Adipocyte (in vitro differentiated cells): ENCODE data around the gene PRAC2.

ENCODE experiments used
- DNase-seq: peaks from one replicate; pipeline ENCODE4 v3.0.0-alpha.2; 2015; ENCODE audit warnings: low read depth
- H3K27me3 ChIP-seq: replicated peaks from 2 replicates; pipeline ENCODE4 v1.7.0; 2013; ENCODE audit warnings: mild to moderate bottlenecking, low read length, moderate library complexity; ENCODE audit not compliant: control insufficient read depth, insufficient read depth
- H3K36me3 ChIP-seq: 2 replicates; pipeline ENCODE4 v1.7.0; 2013; ENCODE audit warnings: low read length, mild to moderate bottlenecking, moderate library complexity; ENCODE audit not compliant: control insufficient read depth, insufficient read depth, severe bottlenecking
- H3K4me1 ChIP-seq: 2 replicates; pipeline ENCODE4 v1.7.0; 2013; ENCODE audit warnings: mild to moderate bottlenecking, low read length, moderate library complexity; ENCODE audit not compliant: control insufficient read depth, insufficient read depth
- H3K4me3 ChIP-seq: 2 replicates; pipeline ENCODE4 v1.7.0; 2013; ENCODE audit warnings: mild to moderate bottlenecking, low read length, moderate library complexity
- H3K9ac ChIP-seq: 2 replicates; pipeline ENCODE4 v1.7.0; 2013; ENCODE audit warnings: mild to moderate bottlenecking, low read length, moderate library complexity
- H3K9me3 ChIP-seq: 2 replicates; pipeline ENCODE4 v1.7.0; 2013; ENCODE audit warnings: mild to moderate bottlenecking, low read length, moderate library complexity; ENCODE audit not compliant: control insufficient read depth

The PRAC2 gene

DNA sequence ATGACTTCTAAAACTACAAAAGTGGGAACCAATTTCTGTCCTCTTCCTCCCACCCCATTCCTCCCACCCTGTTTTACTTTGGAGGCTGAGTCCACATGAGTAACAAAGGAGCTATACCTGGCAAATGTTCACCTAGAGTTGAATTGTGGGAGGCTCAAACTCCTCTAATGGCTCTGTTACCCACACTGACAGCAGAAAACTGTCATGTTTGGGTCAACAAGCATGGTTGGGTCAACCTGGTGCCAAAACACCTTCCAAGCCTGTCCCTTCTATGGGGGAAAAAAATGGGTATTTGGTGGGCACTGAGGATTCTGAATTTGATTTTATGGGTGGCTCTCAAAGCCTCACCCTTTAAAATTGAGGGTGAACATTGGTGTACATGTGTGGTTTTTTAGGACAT, 17.6 kb downstream of the PRAC2 start:
- no peak for DNase-seq
- H3K9me3 ChIP-seq = peaks cover 2% of the 10 kb centered on the region
- no peaks in the 10 kb centered on the region for H3K4me1 ChIP-seq

GRCh38 chr17:48745381-48746275, 22.6 kb downstream of the PRAC2 start:
- no peaks in the 10 kb centered on the region for H3K4me1 ChIP-seq
- DNase-seq = no peak
- H3K9me3 ChIP-seq = peaks cover 1% of the 10 kb centered on the region
- H3K4me3 ChIP-seq = no peak overlapping the region
- H3K9ac ChIP-seq = no peak overlapping the region
- peaks cover 95% of the 10 kb centered on the region for H3K27me3 ChIP-seq
- no peaks in the 10 kb centered on the region for H3K36me3 ChIP-seq

More for the DNA sequence above, 17.6 kb downstream of the PRAC2 start:
- H3K4me3 ChIP-seq = no peak overlapping the region
- no peak overlapping the region for H3K9ac ChIP-seq
- H3K36me3 ChIP-seq = no peaks in the 10 kb centered on the region
- H3K27me3 ChIP-seq = peaks cover 89% of the 10 kb centered on the region

DNA sequence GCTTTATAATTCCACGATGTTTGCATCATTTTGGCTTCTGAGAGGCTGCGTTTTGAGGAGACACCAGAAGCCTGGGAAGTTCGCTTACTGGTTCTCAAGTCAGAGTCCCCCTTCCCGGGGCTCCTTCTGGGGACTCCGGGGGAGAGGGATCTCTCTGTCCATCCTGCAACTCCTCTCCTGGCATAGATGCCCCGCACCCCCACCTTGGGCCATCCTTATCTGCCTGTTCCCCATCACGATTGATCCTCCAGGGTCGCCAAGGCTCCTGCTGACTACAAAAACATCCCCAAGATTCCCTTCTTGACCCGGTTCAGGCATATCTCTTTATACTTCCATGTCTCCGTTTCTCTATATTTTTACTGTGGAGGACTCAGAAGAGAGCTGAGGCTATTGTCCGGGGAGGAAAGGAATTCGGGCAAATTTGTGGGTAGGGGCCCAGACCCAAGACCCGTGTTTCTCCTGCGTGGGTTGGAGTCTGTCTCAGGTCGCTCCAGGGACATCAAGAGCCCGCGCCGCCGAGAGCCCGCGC, 24.0 kb downstream of the PRAC2 start:
- no peaks in the 10 kb centered on the region for H3K9me3 ChIP-seq

DNA sequence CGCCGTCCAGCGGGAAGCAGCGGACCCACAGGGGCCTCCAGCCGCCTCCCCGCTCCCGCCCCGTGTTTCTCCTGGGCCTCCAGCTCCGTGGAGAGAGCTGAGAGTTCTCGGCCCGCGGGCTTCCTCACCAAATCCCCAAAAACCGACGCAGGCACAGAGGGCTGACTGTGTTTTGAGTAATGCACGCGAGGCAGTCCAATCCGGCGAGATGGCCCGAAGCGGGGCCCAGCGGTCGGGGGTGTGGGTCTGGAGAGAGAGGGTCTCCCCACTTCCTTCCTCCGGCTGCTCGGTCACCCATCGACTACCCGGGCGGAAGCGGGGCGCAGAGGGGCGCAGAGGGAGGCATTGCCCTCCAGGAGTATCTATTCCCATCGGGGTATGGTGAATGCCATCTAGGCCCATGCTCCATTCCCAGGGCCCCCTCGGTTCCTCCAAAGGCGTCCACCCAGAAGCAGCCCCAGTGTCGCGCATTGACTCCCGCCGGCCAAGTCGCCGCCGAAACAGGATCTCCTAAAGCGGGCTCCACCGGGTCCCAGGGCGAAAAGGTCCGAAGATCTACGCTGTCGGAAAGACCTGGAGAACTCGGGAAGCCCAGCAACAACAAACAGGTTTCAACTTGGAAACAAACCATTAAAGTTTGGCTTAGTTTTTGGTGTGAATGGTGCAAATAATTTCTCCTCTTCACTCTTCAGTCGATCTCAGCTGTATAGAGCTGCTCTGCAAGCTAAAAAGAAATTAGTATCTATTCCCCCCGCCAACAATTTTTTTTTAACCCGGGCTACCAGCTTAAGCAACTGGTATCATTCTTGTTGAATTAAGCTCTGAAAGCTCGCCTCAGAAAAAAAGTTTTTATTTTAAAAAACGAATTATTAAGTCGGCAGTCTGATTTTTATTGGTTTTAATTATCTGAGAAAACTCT, 24.7 kb downstream of the PRAC2 start:
- Histone ChIP-seq H3K36me3 (no peaks in the 10 kb centered on the region), H3K4me3 (no peak overlapping the region), H3K27me3 (peaks cover 96% of the 10 kb centered on the region), H3K9me3 (no peaks in the 10 kb centered on the region), H3K4me1 (no peaks in the 10 kb centered on the region), H3K9ac (no peak overlapping the region)
- no peak for DNase-seq

More for the DNA sequence above, 24.0 kb downstream of the PRAC2 start:
- Histone ChIP-seq H3K36me3 (no peaks in the 10 kb centered on the region), H3K27me3 (peaks cover 95% of the 10 kb centered on the region), H3K9ac (no peak overlapping the region), H3K4me1 (no peaks in the 10 kb centered on the region), H3K4me3 (no peak overlapping the region)
- DNase-seq = no peak

- no peak for DNase-seq
- no peaks in the 10 kb centered on the region for H3K9me3 ChIP-seq
Observed at GRCh38 chr17:48748718-48749566, 26.0 kb downstream of the PRAC2 start.

GRCh38 chr17:48749621-48750553, 26.9 kb downstream of the PRAC2 start:
- no peak for DNase-seq
- Histone ChIP-seq H3K4me3 (no peak overlapping the region), H3K9me3 (no peaks in the 10 kb centered on the region), H3K36me3 (no peaks in the 10 kb centered on the region), H3K27me3 (peaks cover 100% of the 10 kb centered on the region), H3K9ac (no peak overlapping the region), H3K4me1 (peaks cover 5% of the 10 kb centered on the region)

More at GRCh38 chr17:48748718-48749566, 26.0 kb downstream of the PRAC2 start:
- Histone ChIP-seq H3K4me3 (no peak overlapping the region), H3K9ac (no peak overlapping the region), H3K4me1 (peaks cover 3% of the 10 kb centered on the region), H3K36me3 (no peaks in the 10 kb centered on the region), H3K27me3 (peaks cover 96% of the 10 kb centered on the region)

GRCh38 chr17:48751172-48751571, 28.2 kb downstream of the PRAC2 start:
- Histone ChIP-seq H3K9me3 (no peaks in the 10 kb centered on the region), H3K27me3 (peaks cover 100% of the 10 kb centered on the region), H3K9ac (no peak overlapping the region), H3K4me3 (no peak overlapping the region), H3K36me3 (no peaks in the 10 kb centered on the region), H3K4me1 (peaks cover 5% of the 10 kb centered on the region)
- no peak for DNase-seq

- H3K4me3 ChIP-seq = no peak overlapping the region
Observed at GRCh38 chr17:48751733-48752398, 28.9 kb downstream of the PRAC2 start.

DNA sequence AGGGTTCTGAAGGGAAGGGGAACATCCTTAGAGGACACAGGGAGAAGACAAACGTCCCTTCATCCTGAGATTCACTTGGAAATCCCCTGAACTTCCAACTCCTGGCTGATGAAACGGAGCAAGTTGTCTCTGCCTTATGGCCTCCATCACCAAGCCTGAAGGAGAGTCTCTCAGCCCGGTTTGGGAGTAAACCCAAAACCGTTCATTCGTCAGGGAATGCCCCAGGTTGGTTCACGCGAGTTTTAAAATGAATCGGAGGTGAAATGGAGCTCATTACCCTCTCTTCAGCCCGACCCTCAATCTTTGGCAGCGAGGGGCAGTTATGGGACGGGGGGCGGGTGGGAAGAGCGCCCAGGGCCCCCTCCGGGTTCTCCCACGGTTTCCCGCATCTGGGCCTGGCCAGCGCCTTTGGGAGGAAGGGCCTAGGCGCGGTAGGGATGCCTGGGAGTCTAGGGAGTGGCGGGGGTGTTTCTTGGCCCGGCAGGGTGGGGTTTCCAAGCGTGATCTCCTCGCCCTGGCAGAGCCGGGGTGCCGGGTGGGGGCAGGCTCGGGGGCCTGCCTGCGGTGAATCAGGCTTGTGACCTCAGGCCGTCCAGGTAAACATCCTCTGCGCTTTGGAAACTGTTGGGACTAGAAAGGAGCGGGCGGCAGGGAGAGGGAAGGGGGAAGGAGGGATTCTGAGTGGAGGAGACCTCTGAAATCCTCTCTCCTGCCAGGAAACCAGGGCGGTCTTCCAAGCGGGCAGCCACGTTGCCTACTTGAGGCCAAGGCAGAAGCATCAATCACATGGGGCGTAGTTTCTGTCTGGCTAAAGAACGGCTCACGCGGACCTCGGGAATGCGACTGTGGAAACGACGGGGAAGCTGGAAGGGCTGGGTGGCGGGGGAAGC, 29.7 kb downstream of the PRAC2 start:
- Histone ChIP-seq H3K9ac (no peak overlapping the region), H3K4me3 (no peak overlapping the region), H3K27me3 (peaks cover 95% of the 10 kb centered on the region), H3K9me3 (no peaks in the 10 kb centered on the region), H3K4me1 (peaks cover 5% of the 10 kb centered on the region), H3K36me3 (no peaks in the 10 kb centered on the region)
- DNase-seq = no peak

More at GRCh38 chr17:48751733-48752398, 28.9 kb downstream of the PRAC2 start:
- Histone ChIP-seq H3K9me3 (no peaks in the 10 kb centered on the region), H3K27me3 (peaks cover 98% of the 10 kb centered on the region), H3K36me3 (no peaks in the 10 kb centered on the region), H3K4me1 (peaks cover 5% of the 10 kb centered on the region), H3K9ac (no peak overlapping the region)
- no peak for DNase-seq
